ENCODE data around the gene UBE2H.
"Not testable (repeated sequence)": the region's sequence is repeated elsewhere in the genome, so short reads cannot be mapped to it uniquely, and the experiment has no call there.

Gene UBE2H

GRCh38 chr7:129898502-129899160 is 54.1 kb downstream of the UBE2H start:
- TF ChIP-seq CTCF (IDR thresholded peaks at IDR 0.05; ENCODE audit: borderline replicate concordance, insufficient read depth, low read depth, low read length), result no peak
- no peak overlapping the region for H3K4me3 ChIP-seq (ENCODE audit: low read depth, low read length)

GRCh38 chr7:129898007-129898406 is 54.8 kb downstream of the UBE2H start:
- H3K4me3 ChIP-seq (ENCODE audit: low read depth, low read length), result no peak overlapping the region
- no peak for TF ChIP-seq CTCF (IDR thresholded peaks at IDR 0.05; ENCODE audit: borderline replicate concordance, insufficient read depth, low read depth, low read length)

GRCh38 chr7:129896568-129897382 is 56.0 kb downstream of the UBE2H start:
- no peak overlapping the region for H3K4me3 ChIP-seq (ENCODE audit: low read depth, low read length)
- no peak for TF ChIP-seq CTCF (IDR thresholded peaks at IDR 0.05; ENCODE audit: borderline replicate concordance, insufficient read depth, low read depth, low read length)

GRCh38 chr7:129894184-129894583 is 58.6 kb downstream of the UBE2H start:
- not testable (repeated sequence) for H3K4me3 ChIP-seq (ENCODE audit: low read depth, low read length)

- H3K4me3 ChIP-seq (ENCODE audit: low read depth, low read length), result no peak overlapping the region
- TF ChIP-seq CTCF (IDR thresholded peaks at IDR 0.05; ENCODE audit: borderline replicate concordance, insufficient read depth, low read depth, low read length), result no peak
Measured at GRCh38 chr7:129890090-129890489, 62.7 kb downstream of the UBE2H start.

GRCh38 chr7:129889133-129889844 is 63.5 kb downstream of the UBE2H start:
- no peak overlapping the region for H3K4me3 ChIP-seq (ENCODE audit: low read depth, low read length)
- TF ChIP-seq CTCF (IDR thresholded peaks at IDR 0.05; ENCODE audit: borderline replicate concordance, insufficient read depth, low read depth, low read length), result no peak

GRCh38 chr7:129887865-129888264 is 64.9 kb downstream of the UBE2H start:
- H3K4me3 ChIP-seq (ENCODE audit: low read depth, low read length), result no peak overlapping the region

More at GRCh38 chr7:129887865-129888264, 64.9 kb downstream of the UBE2H start:
- no peak for TF ChIP-seq CTCF (IDR thresholded peaks at IDR 0.05; ENCODE audit: borderline replicate concordance, insufficient read depth, low read depth, low read length)
